ENCODE results near the gene PHF1. TPM values are rescaled to one million over a fixed set of nuclear protein-coding genes. Genes with fewer than 3 reads are reported as not detected.
A peak's percentile ranks its signal among the peaks of the same experiment; 100 is the strongest.

The PHF1 gene
- total and polyA plus RNA-seq, 2 experiments from 2014 or later, result 34.5 to 116 TPM

GRCh38 chr6:33380272-33380981 is 30.4 kb upstream of the PHF1 start:
- no peaks in the 10 kb centered on the region for H3K27me3 ChIP-seq
- H3K9me3 ChIP-seq (ENCODE audit: low read depth), result no peaks in the 10 kb centered on the region
- H3K36me3 ChIP-seq, result no peaks in the 10 kb centered on the region
- DNase-seq (ENCODE audit: low read depth in 1 of 2, low spot score in 1 of 2), result no peak
- no peak overlapping the region for H3K4me3 ChIP-seq
- peaks cover 5% of the 10 kb centered on the region for H3K4me1 ChIP-seq (ENCODE audit: low read depth)
- no peak for TF ChIP-seq CTCF (IDR thresholded peaks at IDR 0.05; ENCODE audit: low read depth, low read length)
- no peak overlapping the region for H3K27ac ChIP-seq

GRCh38 chr6:33383427-33384185 is 27.2 kb upstream of the PHF1 start:
- DNase-seq (ENCODE audit: low read depth in 1 of 2, low spot score in 1 of 2), result no peak
- no peaks in the 10 kb centered on the region for H3K27me3 ChIP-seq
- TF ChIP-seq CTCF (IDR thresholded peaks at IDR 0.05; ENCODE audit: low read depth, low read length), result no peak
- H3K4me1 ChIP-seq (ENCODE audit: low read depth), result peaks cover under 1% of the 10 kb centered on the region
- no peak overlapping the region for H3K27ac ChIP-seq
- no peaks in the 10 kb centered on the region for H3K9me3 ChIP-seq (ENCODE audit: low read depth)
- no peak overlapping the region for H3K4me3 ChIP-seq
- no peaks in the 10 kb centered on the region for H3K36me3 ChIP-seq

- no peaks in the 10 kb centered on the region for H3K4me1 ChIP-seq (ENCODE audit: low read depth)
- no peaks in the 10 kb centered on the region for H3K36me3 ChIP-seq
- peak; percentile 58 for TF ChIP-seq CTCF (IDR thresholded peaks at IDR 0.05; ENCODE audit: low read depth, low read length)
- H3K4me3 ChIP-seq, result no peak overlapping the region
- peak in 1 of 2 donors; percentile 78 for DNase-seq (ENCODE audit: low read depth in 1 of 2, low spot score in 1 of 2)
- no peaks in the 10 kb centered on the region for H3K27me3 ChIP-seq
- no peaks in the 10 kb centered on the region for H3K9me3 ChIP-seq (ENCODE audit: low read depth)
- H3K27ac ChIP-seq, result no peak overlapping the region
Observed at GRCh38 chr6:33384581-33385020, 26.2 kb upstream of the PHF1 start.

GRCh38 chr6:33390173-33390572 is 20.6 kb upstream of the PHF1 start:
- no peak for TF ChIP-seq CTCF (IDR thresholded peaks at IDR 0.05; ENCODE audit: low read depth, low read length)
- no peaks in the 10 kb centered on the region for H3K27me3 ChIP-seq
- H3K27ac ChIP-seq, result no peak overlapping the region

GRCh38 chr6:33390767-33391277 is 20.0 kb upstream of the PHF1 start:
- H3K4me3 ChIP-seq, result no peak overlapping the region
- peak overlapping the region; percentile 81 for H3K27ac ChIP-seq
- H3K27me3 ChIP-seq, result no peaks in the 10 kb centered on the region
- H3K9me3 ChIP-seq (ENCODE audit: low read depth), result no peaks in the 10 kb centered on the region
- no peak for TF ChIP-seq CTCF (IDR thresholded peaks at IDR 0.05; ENCODE audit: low read depth, low read length)
- DNase-seq (ENCODE audit: low read depth in 1 of 2, low spot score in 1 of 2), result no peak
- H3K4me1 ChIP-seq (ENCODE audit: low read depth), result no peaks in the 10 kb centered on the region
- no peaks in the 10 kb centered on the region for H3K36me3 ChIP-seq

More at GRCh38 chr6:33390173-33390572, 20.6 kb upstream of the PHF1 start:
- no peak for DNase-seq (ENCODE audit: low read depth in 1 of 2, low spot score in 1 of 2)
- Histone ChIP-seq H3K9me3 (ENCODE audit: low read depth) (no peaks in the 10 kb centered on the region), H3K4me1 (ENCODE audit: low read depth) (no peaks in the 10 kb centered on the region), H3K4me3 (no peak overlapping the region), H3K36me3 (no peaks in the 10 kb centered on the region)
